ENCODE measurements around the gene GAS1.

Gene GAS1

DNA sequence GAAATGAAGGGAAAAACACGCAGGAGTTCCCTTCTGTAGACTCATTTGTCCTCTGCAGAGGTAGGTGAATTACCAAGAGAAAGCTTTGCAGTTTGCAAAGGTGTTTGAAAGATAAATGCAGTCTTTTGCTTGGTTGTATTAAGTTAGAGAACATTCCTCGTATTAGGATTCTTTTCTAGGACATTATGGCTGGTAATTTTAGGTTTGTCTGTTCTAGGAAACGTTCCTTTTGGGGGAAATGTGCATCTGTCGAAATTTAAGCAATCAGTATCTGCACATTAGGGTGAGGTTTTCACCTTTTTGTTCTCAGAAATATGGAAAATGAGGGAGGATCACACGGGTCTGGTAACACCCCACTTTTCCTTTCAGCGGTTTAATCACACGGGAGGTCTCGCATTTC, 45.1 kb downstream of the GAS1 start:
- TF ChIP-seq, protein P1, sequence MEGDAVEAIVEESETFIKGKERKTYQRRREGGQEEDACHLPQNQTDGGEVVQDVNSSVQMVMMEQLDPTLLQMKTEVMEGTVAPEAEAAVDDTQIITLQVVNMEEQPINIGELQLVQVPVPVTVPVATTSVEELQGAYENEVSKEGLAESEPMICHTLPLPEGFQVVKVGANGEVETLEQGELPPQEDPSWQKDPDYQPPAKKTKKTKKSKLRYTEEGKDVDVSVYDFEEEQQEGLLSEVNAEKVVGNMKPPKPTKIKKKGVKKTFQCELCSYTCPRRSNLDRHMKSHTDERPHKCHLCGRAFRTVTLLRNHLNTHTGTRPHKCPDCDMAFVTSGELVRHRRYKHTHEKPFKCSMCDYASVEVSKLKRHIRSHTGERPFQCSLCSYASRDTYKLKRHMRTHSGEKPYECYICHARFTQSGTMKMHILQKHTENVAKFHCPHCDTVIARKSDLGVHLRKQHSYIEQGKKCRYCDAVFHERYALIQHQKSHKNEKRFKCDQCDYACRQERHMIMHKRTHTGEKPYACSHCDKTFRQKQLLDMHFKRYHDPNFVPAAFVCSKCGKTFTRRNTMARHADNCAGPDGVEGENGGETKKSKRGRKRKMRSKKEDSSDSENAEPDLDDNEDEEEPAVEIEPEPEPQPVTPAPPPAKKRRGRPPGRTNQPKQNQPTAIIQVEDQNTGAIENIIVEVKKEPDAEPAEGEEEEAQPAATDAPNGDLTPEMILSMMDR (IDR thresholded peaks at IDR 0.05; ENCODE audit: low read depth, low read length), result no peak
- Histone ChIP-seq H3K9me3 (no peaks in the 10 kb centered on the region), H3K4me3 (ENCODE audit: low read depth, low read length) (no peak overlapping the region), H3K36me3 (no peaks in the 10 kb centered on the region), H3K4me1 (no peaks in the 10 kb centered on the region), H3K27me3 (no peaks in the 10 kb centered on the region; the same call in 1 of the 2 replicates)
- DNase-seq, result no peak

DNA sequence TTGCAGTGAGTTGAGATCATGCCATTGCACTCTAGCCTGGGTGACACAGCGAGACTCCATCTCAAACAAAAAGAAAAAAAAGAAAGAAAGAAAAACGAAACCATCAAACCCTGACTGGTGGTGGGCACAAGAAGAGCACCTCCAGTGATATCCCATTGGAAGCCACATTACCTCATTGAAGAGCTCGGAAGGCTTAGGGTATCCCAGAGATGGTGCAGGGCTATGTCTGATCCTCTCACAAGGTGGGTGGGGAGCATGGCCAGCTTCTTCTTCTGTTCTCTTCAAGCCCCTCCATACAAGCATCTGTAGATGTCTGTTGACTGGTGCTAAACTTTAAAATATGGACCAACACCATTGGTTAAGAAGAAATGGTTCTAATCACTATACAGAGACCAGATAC, 45.8 kb downstream of the GAS1 start:
- no peaks in the 10 kb centered on the region for H3K9me3 ChIP-seq
- TF ChIP-seq, protein P1 (IDR thresholded peaks at IDR 0.05; ENCODE audit: low read depth, low read length), result no peak
- no peaks in the 10 kb centered on the region for H3K4me1 ChIP-seq
- no peaks in the 10 kb centered on the region for H3K36me3 ChIP-seq
- H3K27me3 ChIP-seq, result no peaks in the 10 kb centered on the region
- DNase-seq, result no peak
- no peak overlapping the region for H3K4me3 ChIP-seq (ENCODE audit: low read depth, low read length)
